DND-41 (cell line): ENCODE data around the gene VASH2.

ENCODE experiments used
- ATAC-seq: fragments of 200-7000 bp; cut with Tn5 transposase; 3 replicates; pipeline ENCODE4 v1.9.1; 2021; ENCODE audit warnings: low read depth; ENCODE audit not compliant: insufficient read depth
- DNase-seq: peaks from one replicate; pipeline ENCODE4 v3.0.0-alpha.2; 2020
- H2AFZ ChIP-seq: 2 replicates; pipeline ENCODE4 v1.6.0; 2012; ENCODE audit warnings: low read depth, low read length
- H3K27ac ChIP-seq: 2 replicates; pipeline ENCODE4 v1.5.1; 2012; ENCODE audit warnings: low read length, inconsistent platforms
- H3K27me3 ChIP-seq: fragments of 200-600 bp; sonication (generic); 2 replicates; pipeline ENCODE4 v1.6.0; 2012; ENCODE audit warnings: low read length, mild to moderate bottlenecking, inconsistent platforms; ENCODE audit not compliant: insufficient read depth, poor library complexity
- H3K36me3 ChIP-seq: 2 replicates; pipeline ENCODE4 v1.5.1; 2012; ENCODE audit warnings: low read length, inconsistent platforms; ENCODE audit not compliant: insufficient read depth
- H3K4me1 ChIP-seq: 2 replicates; pipeline ENCODE4 v1.5.1; 2012; ENCODE audit warnings: mild to moderate bottlenecking, low read length; ENCODE audit not compliant: insufficient read depth
- H3K4me2 ChIP-seq: 2 replicates; pipeline ENCODE4 v1.6.0; 2012; ENCODE audit warnings: mild to moderate bottlenecking, moderate library complexity, low read length, inconsistent platforms; ENCODE audit not compliant: insufficient read depth
- H3K4me3 ChIP-seq, 2 experiments: fragments of 200-600 bp in 1 of 2; shearing (Covaris generic) in 1 of 2; 2 replicates each; pipeline ENCODE4 v1.5.1; 2012 to 2016; ENCODE audit warnings: inconsistent platforms in 2 of 2, low read length in 2 of 2, mild to moderate bottlenecking in 2 of 2, low read depth in 1 of 2, moderate library complexity in 1 of 2
- H3K79me2 ChIP-seq: 2 replicates; pipeline ENCODE4 v1.6.0; 2012; ENCODE audit warnings: low read length, inconsistent platforms; ENCODE audit not compliant: insufficient read depth
- H3K9ac ChIP-seq: 2 replicates; pipeline ENCODE4 v1.6.0; 2012; ENCODE audit warnings: low read depth, mild to moderate bottlenecking, inconsistent platforms, low read length, moderate library complexity
- H3K9me3 ChIP-seq: 2 replicates; pipeline ENCODE4 v1.5.1; 2012; ENCODE audit warnings: low read length, moderate library complexity, mild to moderate bottlenecking, inconsistent platforms; ENCODE audit not compliant: insufficient read depth, severe bottlenecking
- H4K20me1 ChIP-seq: 2 replicates; pipeline ENCODE4 v1.6.0; 2012; ENCODE audit warnings: low read length; ENCODE audit not compliant: insufficient read depth
- EZH2 ChIP-seq: IDR thresholded peaks from 3 replicates; pipeline ENCODE4 v1.6.1; 2012; ENCODE audit warnings: borderline replicate concordance, low read depth, mild to moderate bottlenecking, moderate library complexity, low read length, inconsistent platforms; ENCODE audit not compliant: severe bottlenecking
- TF ChIP-seq, protein P1 (sequence below): IDR thresholded peaks from 2 replicates; pipeline ENCODE4 v1.5.1; 2012; ENCODE audit warnings: borderline replicate concordance, low read length, moderate library complexity, mild to moderate bottlenecking; ENCODE audit not compliant: poor library complexity, severe bottlenecking; ENCODE audit errors: extremely low read depth

Gene VASH2

DNA sequence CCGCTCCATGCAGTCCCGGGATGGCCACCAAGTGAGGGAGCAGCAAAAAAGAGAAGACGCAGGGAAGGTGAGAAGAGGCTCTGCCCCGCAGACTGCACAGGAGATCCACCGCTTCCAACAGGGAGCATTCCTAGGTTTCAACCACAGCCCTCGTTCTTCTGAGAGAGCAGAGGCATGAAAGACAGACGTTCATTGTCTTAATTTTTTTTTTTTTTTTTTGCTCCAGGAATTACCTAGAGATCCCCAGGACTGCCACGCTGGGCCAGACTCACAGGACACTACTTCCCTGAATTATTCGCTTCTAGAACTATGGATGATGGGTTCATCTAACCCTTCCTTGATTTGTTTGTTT lies 33.2 kb upstream of the VASH2 start:
- Histone ChIP-seq H3K4me2 (no peak overlapping the region), H3K79me2 (no peaks in the 10 kb centered on the region), H3K9ac (no peak overlapping the region), H3K9me3 (no peaks in the 10 kb centered on the region), H2AFZ (no peak overlapping the region), H3K27me3 (peaks cover 11% of the 10 kb centered on the region), H3K27ac (no peak overlapping the region), H3K4me3 (no peak overlapping the region), H3K4me1 (no peaks in the 10 kb centered on the region), H4K20me1 (0 out of 2 replicates have a peak, but pooled peaks cover 5% of the 10 kb centered on the region), H3K36me3 (no peaks in the 10 kb centered on the region)
- ATAC-seq (no peak), DNase-seq (no peak)
- TF ChIP-seq, protein P1, sequence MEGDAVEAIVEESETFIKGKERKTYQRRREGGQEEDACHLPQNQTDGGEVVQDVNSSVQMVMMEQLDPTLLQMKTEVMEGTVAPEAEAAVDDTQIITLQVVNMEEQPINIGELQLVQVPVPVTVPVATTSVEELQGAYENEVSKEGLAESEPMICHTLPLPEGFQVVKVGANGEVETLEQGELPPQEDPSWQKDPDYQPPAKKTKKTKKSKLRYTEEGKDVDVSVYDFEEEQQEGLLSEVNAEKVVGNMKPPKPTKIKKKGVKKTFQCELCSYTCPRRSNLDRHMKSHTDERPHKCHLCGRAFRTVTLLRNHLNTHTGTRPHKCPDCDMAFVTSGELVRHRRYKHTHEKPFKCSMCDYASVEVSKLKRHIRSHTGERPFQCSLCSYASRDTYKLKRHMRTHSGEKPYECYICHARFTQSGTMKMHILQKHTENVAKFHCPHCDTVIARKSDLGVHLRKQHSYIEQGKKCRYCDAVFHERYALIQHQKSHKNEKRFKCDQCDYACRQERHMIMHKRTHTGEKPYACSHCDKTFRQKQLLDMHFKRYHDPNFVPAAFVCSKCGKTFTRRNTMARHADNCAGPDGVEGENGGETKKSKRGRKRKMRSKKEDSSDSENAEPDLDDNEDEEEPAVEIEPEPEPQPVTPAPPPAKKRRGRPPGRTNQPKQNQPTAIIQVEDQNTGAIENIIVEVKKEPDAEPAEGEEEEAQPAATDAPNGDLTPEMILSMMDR: no peak
- TF ChIP-seq EZH2: no peak

DNA sequence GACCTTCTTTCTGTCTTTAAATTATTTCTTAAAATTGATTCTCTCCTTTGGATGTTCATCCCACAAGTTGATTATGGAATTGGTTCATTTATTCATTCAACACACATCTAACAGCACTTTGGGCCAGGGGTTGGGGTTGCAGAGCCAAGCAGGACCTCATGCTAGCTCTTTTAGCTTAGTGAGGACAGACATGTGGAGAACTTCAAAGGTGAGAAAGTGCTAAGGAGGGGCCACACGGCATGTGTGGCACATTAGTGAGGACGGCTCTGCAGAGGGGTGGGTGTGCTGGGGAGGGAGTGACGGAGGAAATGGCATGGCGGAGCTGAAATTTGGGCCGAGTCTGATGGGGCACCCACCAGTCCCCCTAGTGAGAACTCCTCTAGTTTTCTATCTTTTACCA lies 32.5 kb upstream of the VASH2 start:
- Histone ChIP-seq H3K27ac (no peak overlapping the region), H3K4me1 (no peaks in the 10 kb centered on the region), H3K9me3 (no peaks in the 10 kb centered on the region), H3K4me3 (no peak overlapping the region), H3K36me3 (no peaks in the 10 kb centered on the region), H3K79me2 (no peaks in the 10 kb centered on the region), H4K20me1 (0 out of 2 replicates have a peak, but pooled peaks cover 5% of the 10 kb centered on the region), H3K27me3 (peaks cover 11% of the 10 kb centered on the region), H2AFZ (no peak overlapping the region), H3K9ac (no peak overlapping the region), H3K4me2 (no peak overlapping the region)
- DNase-seq (no peak), ATAC-seq (no peak)
- TF ChIP-seq EZH2: no peak

DNA sequence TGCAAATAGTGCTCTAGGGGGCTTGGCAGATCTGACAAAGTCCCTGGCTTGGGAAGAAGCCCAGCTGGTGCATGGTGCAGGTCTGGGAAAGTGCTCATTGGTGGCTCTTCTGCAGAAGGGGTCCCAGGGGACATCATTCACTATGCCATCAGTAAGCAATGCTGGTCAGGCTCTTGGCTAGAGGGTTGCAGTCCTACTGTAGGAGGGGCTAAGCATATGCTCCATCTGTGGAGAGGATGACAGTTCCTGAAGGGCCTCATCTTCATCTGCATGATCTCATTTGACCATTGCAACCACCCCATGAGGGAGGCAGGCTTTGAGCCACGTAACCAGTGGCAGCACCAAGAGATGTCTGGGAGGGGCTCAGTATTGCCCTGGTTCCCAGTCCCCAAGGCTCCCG lies 31.5 kb upstream of the VASH2 start:
- no peak for ATAC-seq
- no peaks in the 10 kb centered on the region for H3K4me1 ChIP-seq
- 0 out of 2 replicates have a peak, but pooled peaks cover 5% of the 10 kb centered on the region for H4K20me1 ChIP-seq
- H3K36me3 ChIP-seq: no peaks in the 10 kb centered on the region
- no peak overlapping the region for H3K27ac ChIP-seq
- no peak overlapping the region for H3K4me3 ChIP-seq
- no peak for DNase-seq
- H3K4me2 ChIP-seq: no peak overlapping the region
- no peak overlapping the region for H3K9ac ChIP-seq
- H3K9me3 ChIP-seq: no peaks in the 10 kb centered on the region
- H2AFZ ChIP-seq: no peak overlapping the region
- H3K27me3 ChIP-seq: peaks cover 11% of the 10 kb centered on the region
- TF ChIP-seq EZH2: no peak
- TF ChIP-seq, protein P1: no peak
- no peaks in the 10 kb centered on the region for H3K79me2 ChIP-seq

DNA sequence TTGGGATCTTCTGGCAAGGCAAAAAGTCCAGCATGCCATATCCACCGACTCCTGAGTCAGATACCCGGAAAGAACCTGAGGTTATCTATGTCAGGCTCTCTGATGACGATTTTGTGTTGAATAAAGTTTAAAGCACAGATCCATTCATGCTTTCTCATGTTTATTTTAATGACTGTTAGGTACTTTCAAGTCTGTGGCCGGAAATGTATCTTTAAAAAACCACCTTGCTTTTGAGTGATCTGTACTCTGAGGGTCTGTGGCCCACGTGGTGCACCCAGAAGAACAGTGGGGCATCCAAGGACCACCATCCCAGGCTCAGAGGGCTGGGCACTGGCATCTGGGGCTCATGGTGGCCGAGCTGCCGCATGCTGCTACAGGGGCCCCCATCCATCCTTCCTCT lies 30.1 kb upstream of the VASH2 start:
- H3K4me3 ChIP-seq: no peak overlapping the region
- ATAC-seq (peak; percentile 64; the same call in 2 of the 3 replicates), DNase-seq (no peak)
- H3K27me3 ChIP-seq: peaks cover 11% of the 10 kb centered on the region
- H4K20me1 ChIP-seq: 0 out of 2 replicates have a peak, but pooled peaks cover 5% of the 10 kb centered on the region
- no peaks in the 10 kb centered on the region for H3K4me1 ChIP-seq
- no peak overlapping the region for H3K9ac ChIP-seq
- H3K27ac ChIP-seq: no peak overlapping the region
- H2AFZ ChIP-seq: no peak overlapping the region
- TF ChIP-seq, protein P1: no peak
- no peak for TF ChIP-seq EZH2
- H3K36me3 ChIP-seq: no peaks in the 10 kb centered on the region
- no peaks in the 10 kb centered on the region for H3K9me3 ChIP-seq
- no peak overlapping the region for H3K4me2 ChIP-seq
- no peaks in the 10 kb centered on the region for H3K79me2 ChIP-seq
